K562 (cell line): Measurements from ENCODE around the gene ABHD16A. TPM values are rescaled to one million over a fixed set of nuclear protein-coding genes. Genes with fewer than 3 reads are reported as not detected.
A peak's percentile ranks its signal among the peaks of the same experiment; 100 is the strongest.

ENCODE experiments used
- BCOR ChIP-seq: fragments of 450-650 bp; IDR thresholded peaks from 2 replicates; pipeline ENCODE4 v1.6.1; 2016
- HDGF ChIP-seq: fragments of 450-650 bp; IDR thresholded peaks from 2 replicates; pipeline ENCODE4 v1.6.1; 2016
- KDM4B ChIP-seq, 2 experiments: fragments of 450-650 bp in 1 of 2; sonication (generic) in 1 of 2; IDR thresholded peaks; 2 replicates each; pipeline ENCODE4 v1.6.1; 2016 to 2017; ENCODE audit warnings: borderline replicate concordance in 2 of 2, antibody characterized with exemption in 1 of 2, low read depth in 1 of 2, mild to moderate bottlenecking in 1 of 2
- KLF10 ChIP-seq: fragments of 250-450 bp; sonication (Bioruptor Pico); IDR thresholded peaks from 2 replicates; pipeline ENCODE4 v1.6.1; 2021; ENCODE audit warnings: matching md5 sums
- LARP7 ChIP-seq: fragments of 450-650 bp; IDR thresholded peaks from 2 replicates; pipeline ENCODE4 v1.6.1; 2016
- POLR2G ChIP-seq: fragments of 200-400 bp; formaldehyde crosslinking; IDR thresholded peaks from 2 replicates; pipeline ENCODE4 v1.6.1; 2017; ENCODE audit warnings: low read depth, mild to moderate bottlenecking, antibody characterized with exemption, low read length, moderate library complexity
- SRSF3 ChIP-seq: fragments of 200-400 bp; formaldehyde crosslinking; IDR thresholded peaks from 2 replicates; pipeline ENCODE4 v1.6.1; 2016; ENCODE audit warnings: mild to moderate bottlenecking, low read length, moderate library complexity; ENCODE audit not compliant: insufficient read depth
- SRSF7 ChIP-seq: fragments of 200-400 bp; formaldehyde crosslinking; optimal IDR thresholded peaks from 2 replicates; pipeline ENCODE3; 2017; ENCODE audit warnings: mild to moderate bottlenecking, low read depth, low read length
- XRCC5 ChIP-seq: fragments of 200-400 bp; formaldehyde crosslinking; IDR thresholded peaks from 2 replicates; pipeline ENCODE4 v1.6.1; 2017; ENCODE audit warnings: low read depth, mild to moderate bottlenecking, low read length
- ZNF766 ChIP-seq: fragments of 200-800 bp; sonication (Bioruptor generic); conservative IDR thresholded peaks from 2 replicates; pipeline ENCODE4 v1.6.1; 2016; ENCODE audit warnings: missing genetic modification characterization, missing compliant biosample characterization
- polyA plus RNA-seq, 8 experiments: library from polyadenylated mRNA; depleted of rRNA in 4 of 8; stranded (reverse) in 5 of 8; unstranded in 3 of 8; fragments of >200 nt; fragmentation: Nextera tagmentation in 2 of 8; fragmentation: Illumina TruSeq in 1 of 8; extraction: Ambion mirVana in 2 of 8; extraction: Trizol in 1 of 8; gene quantifications; 2 replicates each; pipeline versions ENCODE4 v1.2.1 to v1.2.3, GENCODE V29; 2011 to 2014; ENCODE audit warnings: inconsistent platforms in 1 of 8, missing spikeins in 1 of 8
- total RNA-seq, 7 experiments: library from RNA; depleted of rRNA in 6 of 7; stranded (reverse); fragments of >200 nt in 6 of 7; fragmentation: Illumina TruSeq in 2 of 7; extraction: Trizol in 2 of 7; gene quantifications; 2 replicates each; pipeline versions ENCODE4 v1.2.1 to v1.2.3, GENCODE V29; 2011 to 2021; ENCODE audit warnings: low replicate concordance in 1 of 7

The ABHD16A gene
- total and polyA plus RNA-seq, 9 of the 15 experiments (the other 6 are each of a cell fraction or from before 2014, with no cell fraction given): 25.8 to 120 (median 81.6) TPM

- TF ChIP-seq XRCC5 (peak; percentile 22; the same call in 1 of the 2 replicates), LARP7 (0 out of 2 replicates have a peak, but pooled peaks have one; percentile 19), KDM4B (IDR thresholded peaks at IDR 0.05; ENCODE audit: borderline replicate concordance in 2 of 2, low read depth in 1 of 2) (no peak), ZNF766 (CRISPR knock-in tag) (no peak), SRSF7 (no peak), HDGF (no peak), POLR2G (peak; percentile 7; the same call in 1 of the 2 replicates), KLF10 (CRISPR knock-in tag) (peak; percentile 73; the same call in 1 of the 2 replicates), BCOR (peak; percentile 12; the same call in 1 of the 2 replicates), SRSF3 (peak; percentile 16; the same call in 1 of the 2 replicates)
Measured at GRCh38 chr6:31740397-31741223, 37.5 kb upstream of the ABHD16A start (continued).
